Fibroblast of villous mesenchyme (primary cell): ENCODE results near the gene HOXB8. TPM values are rescaled to one million over a fixed set of nuclear protein-coding genes. Genes with fewer than 3 reads are reported as not detected.

Experiments
- DNase-seq: peaks from one replicate; pipeline ENCODE4 v3.0.0-alpha.2; 2010; ENCODE audit warnings: low read depth
- H3K4me3 ChIP-seq: 2 replicates; pipeline ENCODE4 v1.5.1; 2011; ENCODE audit warnings: low read depth, mild to moderate bottlenecking, low read length
- total RNA-seq: library from RNA; depleted of rRNA; stranded (reverse); fragments of >200 nt; gene quantifications from 2 replicates; pipeline ENCODE4 v1.2.3, GENCODE V29; 2012
- TF ChIP-seq, protein P1 (sequence below): IDR thresholded peaks from 2 replicates; pipeline ENCODE4 v1.5.1; 2012; ENCODE audit warnings: low read depth, mild to moderate bottlenecking, low read length; ENCODE audit not compliant: insufficient read depth

The HOXB8 gene
- not detected in 2 replicates for total RNA-seq

DNA sequence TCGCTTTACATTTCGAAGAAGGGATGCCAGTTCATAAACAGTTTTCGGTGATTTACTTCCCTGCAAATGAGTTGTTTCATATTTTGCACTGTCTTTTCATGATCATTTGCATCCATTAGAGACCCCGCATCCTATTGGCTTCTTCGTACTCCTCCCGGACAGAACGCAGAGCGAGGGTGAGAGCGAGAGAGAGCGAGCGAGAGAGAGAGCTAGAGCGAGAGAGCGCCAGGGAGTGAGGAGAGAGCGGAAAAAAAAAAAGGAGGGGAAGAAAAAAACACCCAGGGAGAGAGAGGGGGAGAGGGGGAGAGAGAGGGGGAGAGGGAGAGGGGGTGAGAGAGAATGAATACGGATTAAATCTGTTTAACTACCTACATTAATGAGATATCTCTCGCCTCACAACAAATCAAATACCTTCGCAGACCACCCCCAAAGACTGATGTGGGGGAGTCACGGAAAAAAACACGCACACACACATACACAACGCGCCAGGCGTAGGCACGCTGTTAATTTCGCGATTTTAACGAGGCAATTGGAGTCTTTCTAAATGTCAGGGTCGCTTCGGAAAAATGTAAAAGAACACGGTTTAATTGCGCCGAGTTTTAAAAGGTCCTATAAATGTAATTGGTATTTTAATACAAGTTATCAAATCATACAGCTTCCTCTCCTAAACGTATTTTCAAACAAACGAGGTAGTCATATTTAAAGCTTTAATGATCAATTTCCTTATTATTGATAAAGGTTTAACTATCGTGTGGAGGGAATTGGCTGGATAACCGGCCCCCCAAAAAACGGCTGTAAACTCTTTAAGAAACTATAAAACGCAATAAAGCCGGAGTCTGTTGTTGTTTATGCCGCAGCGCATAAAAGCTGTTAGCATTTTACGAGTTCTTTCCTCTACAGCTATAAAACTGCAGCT lies at the start of gene HOXB8:
Gene HOXB8, minus strand, starts transcription at position 246 of the 916 bp plus-strand sequence. CDS start 588 bp downstream, outside the sequence.
- TF ChIP-seq, protein P1, sequence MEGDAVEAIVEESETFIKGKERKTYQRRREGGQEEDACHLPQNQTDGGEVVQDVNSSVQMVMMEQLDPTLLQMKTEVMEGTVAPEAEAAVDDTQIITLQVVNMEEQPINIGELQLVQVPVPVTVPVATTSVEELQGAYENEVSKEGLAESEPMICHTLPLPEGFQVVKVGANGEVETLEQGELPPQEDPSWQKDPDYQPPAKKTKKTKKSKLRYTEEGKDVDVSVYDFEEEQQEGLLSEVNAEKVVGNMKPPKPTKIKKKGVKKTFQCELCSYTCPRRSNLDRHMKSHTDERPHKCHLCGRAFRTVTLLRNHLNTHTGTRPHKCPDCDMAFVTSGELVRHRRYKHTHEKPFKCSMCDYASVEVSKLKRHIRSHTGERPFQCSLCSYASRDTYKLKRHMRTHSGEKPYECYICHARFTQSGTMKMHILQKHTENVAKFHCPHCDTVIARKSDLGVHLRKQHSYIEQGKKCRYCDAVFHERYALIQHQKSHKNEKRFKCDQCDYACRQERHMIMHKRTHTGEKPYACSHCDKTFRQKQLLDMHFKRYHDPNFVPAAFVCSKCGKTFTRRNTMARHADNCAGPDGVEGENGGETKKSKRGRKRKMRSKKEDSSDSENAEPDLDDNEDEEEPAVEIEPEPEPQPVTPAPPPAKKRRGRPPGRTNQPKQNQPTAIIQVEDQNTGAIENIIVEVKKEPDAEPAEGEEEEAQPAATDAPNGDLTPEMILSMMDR, result no peak
- no peak within 1 kb of the TSS for H3K4me3 ChIP-seq
- DNase-seq, result no peak

DNA sequence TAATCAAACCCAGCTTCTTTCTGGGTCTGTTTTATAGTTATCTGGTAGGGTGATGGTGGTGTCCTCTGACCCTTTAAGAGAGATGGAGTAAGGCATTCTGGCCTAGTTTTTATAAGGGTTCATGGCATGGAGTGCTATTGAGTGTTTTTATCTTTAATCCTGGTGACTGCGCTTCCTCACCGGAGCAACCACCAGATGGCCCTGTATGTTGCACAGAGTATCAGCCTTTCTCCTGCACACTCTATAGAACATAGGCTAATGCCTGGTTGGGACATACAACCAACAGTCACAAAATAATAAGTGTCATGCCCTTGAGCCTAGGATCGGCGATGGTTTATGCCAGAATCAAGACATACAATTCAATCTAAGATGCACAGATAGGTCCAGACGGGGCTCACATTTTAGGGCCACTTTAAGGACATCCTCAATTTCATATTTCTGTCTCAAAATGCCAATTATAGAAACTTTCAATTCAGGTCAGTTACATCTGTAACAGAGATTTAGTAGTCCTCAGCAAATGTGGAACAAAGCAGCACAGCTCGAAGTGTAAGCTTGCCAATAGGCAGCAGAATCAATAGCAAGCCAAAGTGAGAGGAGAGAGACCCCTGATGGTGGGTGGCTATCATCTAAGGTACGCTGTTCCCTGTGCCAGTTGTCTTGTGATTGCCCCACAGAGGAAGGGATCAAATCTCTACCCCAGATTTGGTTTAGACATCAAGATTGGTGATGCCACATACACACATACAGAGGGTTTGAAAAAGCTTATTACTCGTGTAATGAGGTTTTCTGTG lies 48.2 kb upstream of the HOXB8 start:
- H3K4me3 ChIP-seq, result no peak overlapping the region
- TF ChIP-seq, protein P1, result peak; percentile 39

GRCh38 chr17:48655913-48656312 lies 40.8 kb upstream of the HOXB8 start:
- H3K4me3 ChIP-seq, result no peak overlapping the region
- TF ChIP-seq, protein P1, result no peak
- no peak for DNase-seq

More for the DNA sequence above, 48.2 kb upstream of the HOXB8 start:
- no peak for DNase-seq

- no peak overlapping the region for H3K4me3 ChIP-seq
- no peak for DNase-seq
- TF ChIP-seq, protein P1, result no peak
These were observed 34.6 kb upstream of the HOXB8 start for GRCh38 chr17:48649741-48650140.

- TF ChIP-seq, protein P1, result no peak
- DNase-seq, result no peak
- no peak overlapping the region for H3K4me3 ChIP-seq
These were observed 32.8 kb upstream of the HOXB8 start for GRCh38 chr17:48647963-48648245.

- TF ChIP-seq, protein P1, result no peak
- H3K4me3 ChIP-seq, result peak overlapping the region; percentile 58
- DNase-seq, result no peak
These were observed 32.2 kb upstream of the HOXB8 start for GRCh38 chr17:48647103-48647962.
